HL-60 (cell line): ENCODE results near the gene EOGT.
A peak's percentile ranks its signal among the peaks of the same experiment; 100 is the strongest.

Experiments
- DNase-seq, 2 experiments: peaks; one replicate each; pipeline ENCODE4 v3.0.0-alpha.2; 2010 to 2020; ENCODE audit warnings: low read depth in 1 of 2, low spot score in 1 of 2
- H3K27ac ChIP-seq: fragments of 250-450 bp; sonication (Bioruptor Pico); replicated peaks from 2 replicates; pipeline ENCODE4 v1.5.1; 2020; ENCODE audit warnings: mild to moderate bottlenecking, moderate library complexity
- H3K27me3 ChIP-seq: fragments of 250-450 bp; sonication (Bioruptor Pico); 2 replicates; pipeline ENCODE4 v1.5.1; 2021; ENCODE audit warnings: mild to moderate bottlenecking, moderate library complexity; ENCODE audit not compliant: insufficient read depth, poor library complexity, severe bottlenecking
- H3K4me3 ChIP-seq: replicated peaks from 2 replicates; pipeline ENCODE4 v1.5.1; 2011; ENCODE audit warnings: mild to moderate bottlenecking, control low read depth, low read length; ENCODE audit not compliant: insufficient read depth
- CTCF ChIP-seq: IDR thresholded peaks from one replicate; pipeline ENCODE4 v1.5.1; 2011; ENCODE audit warnings: low read length, control low read depth, inconsistent platforms; ENCODE audit not compliant: insufficient read depth
- GABPA ChIP-seq: IDR thresholded peaks from 2 replicates; pipeline ENCODE4 v1.6.1; 2012; ENCODE audit warnings: low read depth
- POLR2AphosphoS5 ChIP-seq: IDR thresholded peaks from 2 replicates; pipeline ENCODE4 v1.6.1; 2012; ENCODE audit warnings: low read depth
- SPI1 ChIP-seq: IDR thresholded peaks from 2 replicates; pipeline ENCODE4 v1.6.1; 2012; ENCODE audit warnings: low read depth, mild to moderate bottlenecking, borderline replicate concordance
- TF ChIP-seq, protein P1 (sequence below): IDR thresholded peaks from 2 replicates; pipeline ENCODE4 v1.6.1; 2012; ENCODE audit warnings: low read depth; ENCODE audit not compliant: insufficient replicate concordance

Gene EOGT

GRCh38 chr3:69058180-69058946, 44.9 kb upstream of the EOGT start:
- no peaks in the 10 kb centered on the region for H3K27me3 ChIP-seq
- H3K4me3 ChIP-seq, result no peak overlapping the region
- TF ChIP-seq POLR2AphosphoS5 (no peak), GABPA (no peak), CTCF (no peak), SPI1 (peak; percentile 95)
- H3K27ac ChIP-seq, result peak overlapping the region; percentile 66
- DNase-seq, result peak in 1 of 2 experiments; percentile 56

DNA sequence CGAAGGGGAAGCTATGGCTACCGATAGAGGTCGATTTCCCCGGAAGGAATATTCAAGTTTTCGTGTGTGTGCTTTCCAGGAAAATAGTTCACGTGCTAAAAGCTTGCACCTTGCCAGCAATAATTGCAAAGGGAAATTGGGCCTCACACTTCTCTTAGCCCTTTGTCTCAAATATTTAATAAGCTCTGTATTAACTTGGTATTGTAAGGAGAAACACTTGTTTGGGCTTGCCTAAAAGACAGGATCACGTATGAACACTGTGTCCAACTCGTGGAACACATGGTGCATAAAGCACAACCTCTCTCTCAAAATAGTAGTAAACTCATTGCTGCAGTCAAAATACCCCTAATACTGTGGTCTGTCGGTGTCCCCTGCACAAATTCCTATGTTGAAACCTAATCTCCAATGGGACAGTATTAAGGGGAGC, 39.0 kb upstream of the EOGT start:
- TF ChIP-seq, protein P1, sequence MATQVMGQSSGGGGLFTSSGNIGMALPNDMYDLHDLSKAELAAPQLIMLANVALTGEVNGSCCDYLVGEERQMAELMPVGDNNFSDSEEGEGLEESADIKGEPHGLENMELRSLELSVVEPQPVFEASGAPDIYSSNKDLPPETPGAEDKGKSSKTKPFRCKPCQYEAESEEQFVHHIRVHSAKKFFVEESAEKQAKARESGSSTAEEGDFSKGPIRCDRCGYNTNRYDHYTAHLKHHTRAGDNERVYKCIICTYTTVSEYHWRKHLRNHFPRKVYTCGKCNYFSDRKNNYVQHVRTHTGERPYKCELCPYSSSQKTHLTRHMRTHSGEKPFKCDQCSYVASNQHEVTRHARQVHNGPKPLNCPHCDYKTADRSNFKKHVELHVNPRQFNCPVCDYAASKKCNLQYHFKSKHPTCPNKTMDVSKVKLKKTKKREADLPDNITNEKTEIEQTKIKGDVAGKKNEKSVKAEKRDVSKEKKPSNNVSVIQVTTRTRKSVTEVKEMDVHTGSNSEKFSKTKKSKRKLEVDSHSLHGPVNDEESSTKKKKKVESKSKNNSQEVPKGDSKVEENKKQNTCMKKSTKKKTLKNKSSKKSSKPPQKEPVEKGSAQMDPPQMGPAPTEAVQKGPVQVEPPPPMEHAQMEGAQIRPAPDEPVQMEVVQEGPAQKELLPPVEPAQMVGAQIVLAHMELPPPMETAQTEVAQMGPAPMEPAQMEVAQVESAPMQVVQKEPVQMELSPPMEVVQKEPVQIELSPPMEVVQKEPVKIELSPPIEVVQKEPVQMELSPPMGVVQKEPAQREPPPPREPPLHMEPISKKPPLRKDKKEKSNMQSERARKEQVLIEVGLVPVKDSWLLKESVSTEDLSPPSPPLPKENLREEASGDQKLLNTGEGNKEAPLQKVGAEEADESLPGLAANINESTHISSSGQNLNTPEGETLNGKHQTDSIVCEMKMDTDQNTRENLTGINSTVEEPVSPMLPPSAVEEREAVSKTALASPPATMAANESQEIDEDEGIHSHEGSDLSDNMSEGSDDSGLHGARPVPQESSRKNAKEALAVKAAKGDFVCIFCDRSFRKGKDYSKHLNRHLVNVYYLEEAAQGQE, result no peak
- no peak for TF ChIP-seq CTCF
- no peak for TF ChIP-seq GABPA
- 0 out of 2 replicates have a peak, but pooled peaks have one; percentile 10 for TF ChIP-seq POLR2AphosphoS5
- TF ChIP-seq SPI1, result no peak
- no peaks in the 10 kb centered on the region for H3K27me3 ChIP-seq
- H3K4me3 ChIP-seq, result peak overlapping the region; percentile 33
- DNase-seq, result no peak
- peak overlapping the region; percentile 82 for H3K27ac ChIP-seq

- no peaks in the 10 kb centered on the region for H3K27me3 ChIP-seq
- H3K4me3 ChIP-seq, result peak within 1 kb of the TSS; percentile 82
- DNase-seq, result peak; percentile 98
- peak within 1 kb of the TSS; percentile 82 for H3K27ac ChIP-seq
- TF ChIP-seq, protein P1, result peak; percentile 25
- TF ChIP-seq SPI1, result no peak
- peak; percentile 81 for TF ChIP-seq GABPA
- TF ChIP-seq CTCF, result no peak
- peak; percentile 73 for TF ChIP-seq POLR2AphosphoS5
Observed at GRCh38 chr3:69051756-69052471, 38.4 kb upstream of the EOGT start, which contains the start of gene TMF1. TMF1 (minus strand) TSS chr3:69052333; CDS start chr3:69052086, 247 bp downstream.
